ENCODE results near the gene BTN2A1.

DNA sequence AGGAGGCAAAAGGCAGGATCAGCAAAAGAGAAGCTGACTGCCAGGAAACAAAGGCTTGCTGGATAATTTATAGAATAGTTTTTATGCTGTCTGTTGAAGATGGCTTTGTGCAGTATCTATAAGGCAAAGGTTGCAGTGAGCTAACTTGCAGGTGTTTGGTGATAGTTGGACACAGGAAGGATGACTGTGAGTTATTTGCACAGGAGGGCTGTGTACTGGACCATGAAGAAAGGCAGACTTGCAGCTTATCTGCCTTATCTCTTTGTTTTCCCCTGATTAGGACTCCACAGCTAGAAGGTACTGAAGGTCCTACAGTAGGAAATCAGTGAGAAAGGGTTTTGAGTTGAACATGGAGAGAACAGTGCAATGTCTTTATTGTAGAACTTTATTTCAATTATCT is 44.4 kb downstream of the BTN2A1 start:
- TF ChIP-seq GATA1 (IDR thresholded peaks at IDR 0.05; ENCODE audit: low read depth, low read length): no peak
- TF ChIP-seq POLR2A (IDR thresholded peaks at IDR 0.05; ENCODE audit: low read length): no peak
